ENCODE data around the gene PDZD7. TPM values are rescaled to one million over a fixed set of nuclear protein-coding genes. Genes with fewer than 3 reads are reported as not detected.

Gene PDZD7
- total and polyA plus RNA-seq, 9 of the 15 experiments (the other 6 are each of a cell fraction or from before 2014, with no cell fraction given): 0.04 to 0.24 (median 0.08) TPM; not detected in 3

DNA sequence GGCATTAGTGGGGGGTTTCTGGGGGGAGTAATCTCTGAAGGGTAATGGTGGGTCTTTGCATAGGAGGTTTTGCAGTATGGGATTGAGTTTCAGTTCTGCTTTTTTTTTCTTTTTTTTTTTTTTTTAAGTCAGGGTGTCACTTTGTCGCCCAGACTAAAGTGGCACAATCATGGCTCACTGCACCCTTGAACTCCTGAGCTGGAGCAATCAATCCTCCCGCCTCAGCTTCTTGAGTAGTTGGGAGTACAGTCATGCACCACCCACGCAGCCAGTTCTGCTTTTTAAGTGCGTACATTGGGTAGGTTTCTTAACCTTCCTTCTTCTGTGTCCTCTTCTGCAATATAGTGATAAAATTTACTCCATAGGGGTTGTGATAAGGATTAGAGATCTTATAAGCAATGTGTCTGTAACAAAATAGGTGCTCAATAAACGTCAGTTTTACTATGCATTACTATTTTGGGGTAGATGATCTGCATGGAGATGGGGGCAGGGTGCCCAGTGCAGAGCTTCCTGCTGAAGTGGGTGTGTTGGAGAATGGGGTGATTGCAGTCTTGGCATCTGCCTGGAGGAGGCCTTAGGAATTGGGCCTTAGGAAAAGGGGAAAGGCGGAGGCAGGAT, 40.4 kb upstream of the PDZD7 start (continued):
- TF ChIP-seq, protein P1, sequence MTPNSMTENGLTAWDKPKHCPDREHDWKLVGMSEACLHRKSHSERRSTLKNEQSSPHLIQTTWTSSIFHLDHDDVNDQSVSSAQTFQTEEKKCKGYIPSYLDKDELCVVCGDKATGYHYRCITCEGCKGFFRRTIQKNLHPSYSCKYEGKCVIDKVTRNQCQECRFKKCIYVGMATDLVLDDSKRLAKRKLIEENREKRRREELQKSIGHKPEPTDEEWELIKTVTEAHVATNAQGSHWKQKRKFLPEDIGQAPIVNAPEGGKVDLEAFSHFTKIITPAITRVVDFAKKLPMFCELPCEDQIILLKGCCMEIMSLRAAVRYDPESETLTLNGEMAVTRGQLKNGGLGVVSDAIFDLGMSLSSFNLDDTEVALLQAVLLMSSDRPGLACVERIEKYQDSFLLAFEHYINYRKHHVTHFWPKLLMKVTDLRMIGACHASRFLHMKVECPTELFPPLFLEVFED (CRISPR knock-in tag; conservative IDR thresholded peaks at IDR 0.05): no peak
- peak; percentile 27 for TF ChIP-seq TCF3 (CRISPR knock-in tag; IDR thresholded peaks at IDR 0.05)
- TF ChIP-seq EHMT2 (IDR thresholded peaks at IDR 0.05): no peak
- no peak for TF ChIP-seq SAFB2 (IDR thresholded peaks at IDR 0.05; ENCODE audit: borderline replicate concordance, low read depth, low read length, severe bottlenecking)
- 0 out of 2 replicates have a peak, but pooled peaks have one; percentile 51 for TF ChIP-seq KLF16 (IDR thresholded peaks at IDR 0.05)
- no peak for TF ChIP-seq ILK (tag; IDR thresholded peaks at IDR 0.05; ENCODE audit: borderline replicate concordance, low read depth)
- TF ChIP-seq, protein P2, sequence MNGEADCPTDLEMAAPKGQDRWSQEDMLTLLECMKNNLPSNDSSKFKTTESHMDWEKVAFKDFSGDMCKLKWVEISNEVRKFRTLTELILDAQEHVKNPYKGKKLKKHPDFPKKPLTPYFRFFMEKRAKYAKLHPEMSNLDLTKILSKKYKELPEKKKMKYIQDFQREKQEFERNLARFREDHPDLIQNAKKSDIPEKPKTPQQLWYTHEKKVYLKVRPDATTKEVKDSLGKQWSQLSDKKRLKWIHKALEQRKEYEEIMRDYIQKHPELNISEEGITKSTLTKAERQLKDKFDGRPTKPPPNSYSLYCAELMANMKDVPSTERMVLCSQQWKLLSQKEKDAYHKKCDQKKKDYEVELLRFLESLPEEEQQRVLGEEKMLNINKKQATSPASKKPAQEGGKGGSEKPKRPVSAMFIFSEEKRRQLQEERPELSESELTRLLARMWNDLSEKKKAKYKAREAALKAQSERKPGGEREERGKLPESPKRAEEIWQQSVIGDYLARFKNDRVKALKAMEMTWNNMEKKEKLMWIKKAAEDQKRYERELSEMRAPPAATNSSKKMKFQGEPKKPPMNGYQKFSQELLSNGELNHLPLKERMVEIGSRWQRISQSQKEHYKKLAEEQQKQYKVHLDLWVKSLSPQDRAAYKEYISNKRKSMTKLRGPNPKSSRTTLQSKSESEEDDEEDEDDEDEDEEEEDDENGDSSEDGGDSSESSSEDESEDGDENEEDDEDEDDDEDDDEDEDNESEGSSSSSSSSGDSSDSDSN (IDR thresholded peaks at IDR 0.05; ENCODE audit: borderline replicate concordance in 1 of 2, low read depth in 2 of 2, low read length in 2 of 2): 0 out of 4 replicates have a peak, but pooled peaks of 1 of the 2 experiments have one; percentile 25
- TF ChIP-seq SNRNP70 (optimal IDR thresholded peaks at IDR 0.05; ENCODE audit: low read depth, low read length): no peak
- TF ChIP-seq GATAD2B (IDR thresholded peaks at IDR 0.05; ENCODE audit: borderline replicate concordance): no peak
- TF ChIP-seq, protein P3, sequence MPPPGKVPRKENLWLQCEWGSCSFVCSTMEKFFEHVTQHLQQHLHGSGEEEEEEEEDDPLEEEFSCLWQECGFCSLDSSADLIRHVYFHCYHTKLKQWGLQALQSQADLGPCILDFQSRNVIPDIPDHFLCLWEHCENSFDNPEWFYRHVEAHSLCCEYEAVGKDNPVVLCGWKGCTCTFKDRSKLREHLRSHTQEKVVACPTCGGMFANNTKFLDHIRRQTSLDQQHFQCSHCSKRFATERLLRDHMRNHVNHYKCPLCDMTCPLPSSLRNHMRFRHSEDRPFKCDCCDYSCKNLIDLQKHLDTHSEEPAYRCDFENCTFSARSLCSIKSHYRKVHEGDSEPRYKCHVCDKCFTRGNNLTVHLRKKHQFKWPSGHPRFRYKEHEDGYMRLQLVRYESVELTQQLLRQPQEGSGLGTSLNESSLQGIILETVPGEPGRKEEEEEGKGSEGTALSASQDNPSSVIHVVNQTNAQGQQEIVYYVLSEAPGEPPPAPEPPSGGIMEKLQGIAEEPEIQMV (tag; conservative IDR thresholded peaks at IDR 0.05; ENCODE audit: low read depth): no peak
- TF ChIP-seq, protein P4, sequence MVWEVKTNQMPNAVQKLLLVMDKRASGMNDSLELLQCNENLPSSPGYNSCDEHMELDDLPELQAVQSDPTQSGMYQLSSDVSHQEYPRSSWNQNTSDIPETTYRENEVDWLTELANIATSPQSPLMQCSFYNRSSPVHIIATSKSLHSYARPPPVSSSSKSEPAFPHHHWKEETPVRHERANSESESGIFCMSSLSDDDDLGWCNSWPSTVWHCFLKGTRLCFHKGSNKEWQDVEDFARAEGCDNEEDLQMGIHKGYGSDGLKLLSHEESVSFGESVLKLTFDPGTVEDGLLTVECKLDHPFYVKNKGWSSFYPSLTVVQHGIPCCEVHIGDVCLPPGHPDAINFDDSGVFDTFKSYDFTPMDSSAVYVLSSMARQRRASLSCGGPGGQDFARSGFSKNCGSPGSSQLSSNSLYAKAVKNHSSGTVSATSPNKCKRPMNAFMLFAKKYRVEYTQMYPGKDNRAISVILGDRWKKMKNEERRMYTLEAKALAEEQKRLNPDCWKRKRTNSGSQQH (CRISPR knock-in tag; IDR thresholded peaks at IDR 0.05): no peak
- TF ChIP-seq SMARCA4 (IDR thresholded peaks at IDR 0.05): peak; percentile 43; the same call in 1 of the 2 replicates
- TF ChIP-seq ZNF586 (CRISPR knock-in tag; conservative IDR thresholded peaks at IDR 0.05): no peak
- TF ChIP-seq, protein P5, sequence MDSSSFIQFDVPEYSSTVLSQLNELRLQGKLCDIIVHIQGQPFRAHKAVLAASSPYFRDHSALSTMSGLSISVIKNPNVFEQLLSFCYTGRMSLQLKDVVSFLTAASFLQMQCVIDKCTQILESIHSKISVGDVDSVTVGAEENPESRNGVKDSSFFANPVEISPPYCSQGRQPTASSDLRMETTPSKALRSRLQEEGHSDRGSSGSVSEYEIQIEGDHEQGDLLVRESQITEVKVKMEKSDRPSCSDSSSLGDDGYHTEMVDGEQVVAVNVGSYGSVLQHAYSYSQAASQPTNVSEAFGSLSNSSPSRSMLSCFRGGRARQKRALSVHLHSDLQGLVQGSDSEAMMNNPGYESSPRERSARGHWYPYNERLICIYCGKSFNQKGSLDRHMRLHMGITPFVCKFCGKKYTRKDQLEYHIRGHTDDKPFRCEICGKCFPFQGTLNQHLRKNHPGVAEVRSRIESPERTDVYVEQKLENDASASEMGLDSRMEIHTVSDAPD (CRISPR knock-in tag; IDR thresholded peaks at IDR 0.05): no peak
- TF ChIP-seq ZKSCAN8 (CRISPR knock-in tag; IDR thresholded peaks at IDR 0.05): no peak
- peak; percentile 51 for TF ChIP-seq CEBPB (tag; IDR thresholded peaks at IDR 0.05)
- TF ChIP-seq, protein P6, sequence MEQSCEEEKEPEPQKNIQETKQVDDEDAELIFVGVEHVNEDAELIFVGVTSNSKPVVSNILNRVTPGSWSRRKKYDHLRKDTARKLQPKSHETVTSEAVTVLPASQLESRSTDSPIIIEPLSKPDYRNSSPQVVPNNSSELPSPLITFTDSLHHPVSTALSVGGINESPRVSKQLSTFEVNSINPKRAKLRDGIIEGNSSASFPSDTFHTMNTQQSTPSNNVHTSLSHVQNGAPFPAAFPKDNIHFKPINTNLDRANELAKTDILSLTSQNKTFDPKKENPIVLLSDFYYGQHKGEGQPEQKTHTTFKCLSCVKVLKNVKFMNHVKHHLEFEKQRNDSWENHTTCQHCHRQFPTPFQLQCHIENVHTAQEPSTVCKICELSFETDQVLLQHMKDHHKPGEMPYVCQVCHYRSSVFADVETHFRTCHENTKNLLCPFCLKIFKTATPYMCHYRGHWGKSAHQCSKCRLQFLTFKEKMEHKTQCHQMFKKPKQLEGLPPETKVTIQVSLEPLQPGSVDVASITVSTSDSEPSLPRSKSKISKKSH (CRISPR knock-in tag; IDR thresholded peaks at IDR 0.05): no peak
- TF ChIP-seq XRCC3 (IDR thresholded peaks at IDR 0.05): no peak
